HepG2 (cell line): Measurements from ENCODE around the gene ST6GALNAC6. TPM values are rescaled to one million over a fixed set of nuclear protein-coding genes. Genes with fewer than 3 reads are reported as not detected.

ENCODE experiments used
- AGO1 ChIP-seq: fragments of 200-400 bp; formaldehyde crosslinking; IDR thresholded peaks from 2 replicates; pipeline ENCODE4 v1.6.1; 2017; ENCODE audit warnings: mild to moderate bottlenecking, low read depth, low read length, moderate library complexity; ENCODE audit not compliant: poor library complexity, severe bottlenecking
- ATF7 ChIP-seq, 2 experiments: fragments of 450-650 bp in 1 of 2; sonication (generic) in 1 of 2; formaldehyde crosslinking in 1 of 2; IDR thresholded peaks; 2 replicates each; pipeline versions ENCODE4 v1.4.0 to v1.6.1; 2016 to 2020; ENCODE audit warnings: antibody characterized with exemption in 1 of 2, mild to moderate bottlenecking in 1 of 2, missing genetic modification reagents in 1 of 2
- MXI1 ChIP-seq: IDR thresholded peaks from 3 replicates; pipeline ENCODE4 v1.6.1; 2012; ENCODE audit warnings: low read depth, low read length, inconsistent platforms, borderline replicate concordance
- NR3C1 ChIP-seq: sonication (generic); formaldehyde crosslinking; IDR thresholded peaks from 2 replicates; pipeline ENCODE4 v1.4.0; 2020; ENCODE audit warnings: missing genetic modification reagents
- NRL ChIP-seq: sonication (generic); formaldehyde crosslinking; IDR thresholded peaks from 2 replicates; pipeline ENCODE4 v1.5.0; 2020; ENCODE audit warnings: missing genetic modification reagents, mild to moderate bottlenecking, moderate library complexity, borderline replicate concordance
- PLRG1 ChIP-seq: fragments of 450-650 bp; conservative IDR thresholded peaks from 2 replicates; pipeline ENCODE4 v1.6.1; 2016
- RFX3 ChIP-seq: IDR thresholded peaks from 2 replicates; pipeline ENCODE4 v1.6.1; 2016; ENCODE audit warnings: missing biosample characterization, missing genetic modification reagents
- SAFB2 ChIP-seq: sonication (generic); formaldehyde crosslinking; IDR thresholded peaks from 2 replicates; pipeline ENCODE4 v1.5.1; 2020; ENCODE audit warnings: missing genetic modification reagents, low read depth, mild to moderate bottlenecking, borderline replicate concordance
- SOX6 ChIP-seq, 2 experiments: fragments of 450-650 bp in 1 of 2; sonication (generic) in 1 of 2; formaldehyde crosslinking in 1 of 2; IDR thresholded peaks; 2 replicates each; pipeline versions ENCODE4 v1.4.0 to v1.6.1; 2017 to 2020; ENCODE audit warnings: antibody characterized with exemption in 1 of 2, mild to moderate bottlenecking in 1 of 2, missing genetic modification reagents in 1 of 2
- TSC22D2 ChIP-seq: sonication (generic); formaldehyde crosslinking; IDR thresholded peaks from 2 replicates; pipeline ENCODE4 v1.5.1; 2020; ENCODE audit warnings: missing genetic modification reagents, mild to moderate bottlenecking, borderline replicate concordance
- YY1 ChIP-seq: IDR thresholded peaks from 2 replicates; pipeline ENCODE4 v1.6.1; 2011; ENCODE audit warnings: low read length, low read depth, moderate library complexity, mild to moderate bottlenecking; ENCODE audit not compliant: insufficient read depth, insufficient replicate concordance
- ZEB1 ChIP-seq: IDR thresholded peaks from 2 replicates; pipeline ENCODE4 v1.6.1; 2012; ENCODE audit warnings: mild to moderate bottlenecking, low read depth, inconsistent platforms; ENCODE audit not compliant: insufficient replicate concordance
- ZIK1 ChIP-seq: sonication (generic); formaldehyde crosslinking; IDR thresholded peaks from 2 replicates; pipeline ENCODE4 v1.5.0; 2020; ENCODE audit warnings: mild to moderate bottlenecking, low read depth, missing genetic modification reagents, borderline replicate concordance
- ZNF225 ChIP-seq: sonication (generic); formaldehyde crosslinking; IDR thresholded peaks from 2 replicates; pipeline ENCODE4 v1.4.0; 2020; ENCODE audit warnings: mild to moderate bottlenecking, missing genetic modification reagents
- ZNF331 ChIP-seq: sonication (generic); formaldehyde crosslinking; IDR thresholded peaks from 2 replicates; pipeline ENCODE4 v1.4.0; 2020; ENCODE audit warnings: missing genetic modification reagents
- ZNF777 ChIP-seq: sonication (generic); formaldehyde crosslinking; IDR thresholded peaks from 2 replicates; pipeline ENCODE4 v1.4.0; 2020; ENCODE audit warnings: missing genetic modification reagents
- ZSCAN25 ChIP-seq: sonication (generic); formaldehyde crosslinking; IDR thresholded peaks from 2 replicates; pipeline ENCODE4 v1.8.0; 2022; ENCODE audit warnings: mild to moderate bottlenecking, missing genetic modification reagents
- polyA plus RNA-seq, 8 experiments: library from polyadenylated mRNA; depleted of rRNA in 3 of 8; stranded (reverse) in 7 of 8; unstranded in 1 of 8; fragments of >200 nt; fragmentation: Illumina TruSeq in 4 of 8; extraction: Trizol in 4 of 8; gene quantifications; 2 replicates each; pipeline versions ENCODE4 v1.2.1 to v1.2.3, GENCODE V29; 2011 to 2016; ENCODE audit warnings: low read depth in 4 of 8, missing spikeins in 1 of 8, mixed read lengths in 1 of 8; ENCODE audit not compliant: insufficient read depth in 1 of 8
- total RNA-seq, 5 experiments: library from RNA; depleted of rRNA; stranded (reverse); fragments of >200 nt; fragmentation: Illumina TruSeq; extraction: Trizol; gene quantifications; 2 replicates each; pipeline ENCODE4 v1.2.3, GENCODE V29; 2016; ENCODE audit warnings: low read depth in 1 of 5
- TF ChIP-seq, protein P1 (sequence below): sonication (generic); formaldehyde crosslinking; IDR thresholded peaks from 2 replicates; pipeline ENCODE4 v1.8.0; 2022; ENCODE audit warnings: mild to moderate bottlenecking, missing genetic modification reagents; ENCODE audit not compliant: insufficient replicate concordance
- TF ChIP-seq, protein P2 (sequence below): IDR thresholded peaks from 2 replicates; pipeline ENCODE4 v1.6.1; 2018; ENCODE audit warnings: missing genetic modification reagents
- TF ChIP-seq, protein P3 (sequence below): sonication (generic); formaldehyde crosslinking; IDR thresholded peaks from 2 replicates; pipeline ENCODE4 v1.5.0; 2020; ENCODE audit warnings: missing genetic modification reagents
- TF ChIP-seq, protein P4 (sequence below): sonication (generic); formaldehyde crosslinking; IDR thresholded peaks from 2 replicates; pipeline ENCODE4 v1.5.1; 2020; ENCODE audit warnings: mild to moderate bottlenecking, missing genetic modification reagents, borderline replicate concordance

The ST6GALNAC6 gene
- total and polyA plus RNA-seq, 2 of the 13 experiments (the other 11 are each of a cell fraction or from before 2014, with no cell fraction given), result 18.5 to 65.4 TPM

DNA sequence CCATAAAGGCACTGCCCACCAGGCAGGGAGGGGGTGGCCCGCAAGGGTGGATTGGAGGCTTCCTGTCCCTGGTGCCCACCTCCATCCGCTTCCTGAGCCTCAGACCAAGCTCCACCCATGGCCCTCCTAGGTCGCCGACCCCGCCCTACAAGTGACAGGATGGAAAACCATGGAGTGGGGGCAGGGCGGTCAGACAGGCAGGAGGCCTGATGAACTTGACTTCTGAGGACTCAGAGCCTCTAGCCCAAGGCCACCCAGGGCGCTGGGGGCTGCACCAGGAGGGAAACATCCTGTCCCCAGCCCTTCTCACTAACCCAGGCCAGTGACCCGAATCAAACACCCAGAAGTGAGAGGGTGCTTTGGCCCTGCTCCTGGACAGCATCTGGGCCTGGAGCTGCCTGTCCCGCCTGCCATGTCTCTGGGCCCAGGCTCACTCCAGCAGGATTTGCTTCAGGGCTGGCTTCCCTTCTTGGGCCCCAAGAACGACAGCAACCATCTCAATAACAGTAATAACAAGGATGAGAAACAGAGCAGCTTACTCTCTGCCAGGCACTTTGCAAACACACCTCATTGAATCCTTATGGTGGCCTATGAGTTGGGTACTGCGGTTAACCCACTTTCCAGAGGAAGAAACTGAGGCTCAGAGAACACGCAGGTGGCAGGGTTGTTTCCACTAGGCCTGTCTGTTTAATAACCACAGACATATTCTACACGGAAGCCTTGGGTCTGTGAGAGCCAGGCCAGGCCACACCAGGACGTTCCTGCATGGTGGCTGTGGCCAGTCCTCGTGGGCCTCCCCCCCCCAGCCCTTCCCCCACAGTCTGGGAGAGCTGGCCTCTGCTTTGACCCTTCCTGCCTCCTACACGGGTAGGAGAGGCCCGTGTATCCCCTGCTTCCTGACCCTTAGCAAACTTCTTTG lies 4.4 kb upstream of the ST6GALNAC6 start (continued):
- 0 out of 2 replicates have a peak, but pooled peaks have one; percentile 24 for TF ChIP-seq ZNF225
- TF ChIP-seq RFX3 (CRISPR knock-in tag), result no peak
- TF ChIP-seq, protein P1, sequence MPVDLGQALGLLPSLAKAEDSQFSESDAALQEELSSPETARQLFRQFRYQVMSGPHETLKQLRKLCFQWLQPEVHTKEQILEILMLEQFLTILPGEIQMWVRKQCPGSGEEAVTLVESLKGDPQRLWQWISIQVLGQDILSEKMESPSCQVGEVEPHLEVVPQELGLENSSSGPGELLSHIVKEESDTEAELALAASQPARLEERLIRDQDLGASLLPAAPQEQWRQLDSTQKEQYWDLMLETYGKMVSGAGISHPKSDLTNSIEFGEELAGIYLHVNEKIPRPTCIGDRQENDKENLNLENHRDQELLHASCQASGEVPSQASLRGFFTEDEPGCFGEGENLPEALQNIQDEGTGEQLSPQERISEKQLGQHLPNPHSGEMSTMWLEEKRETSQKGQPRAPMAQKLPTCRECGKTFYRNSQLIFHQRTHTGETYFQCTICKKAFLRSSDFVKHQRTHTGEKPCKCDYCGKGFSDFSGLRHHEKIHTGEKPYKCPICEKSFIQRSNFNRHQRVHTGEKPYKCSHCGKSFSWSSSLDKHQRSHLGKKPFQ (CRISPR knock-in tag), result no peak
- TF ChIP-seq, protein P2, sequence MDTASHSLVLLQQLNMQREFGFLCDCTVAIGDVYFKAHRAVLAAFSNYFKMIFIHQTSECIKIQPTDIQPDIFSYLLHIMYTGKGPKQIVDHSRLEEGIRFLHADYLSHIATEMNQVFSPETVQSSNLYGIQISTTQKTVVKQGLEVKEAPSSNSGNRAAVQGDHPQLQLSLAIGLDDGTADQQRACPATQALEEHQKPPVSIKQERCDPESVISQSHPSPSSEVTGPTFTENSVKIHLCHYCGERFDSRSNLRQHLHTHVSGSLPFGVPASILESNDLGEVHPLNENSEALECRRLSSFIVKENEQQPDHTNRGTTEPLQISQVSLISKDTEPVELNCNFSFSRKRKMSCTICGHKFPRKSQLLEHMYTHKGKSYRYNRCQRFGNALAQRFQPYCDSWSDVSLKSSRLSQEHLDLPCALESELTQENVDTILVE (CRISPR knock-in tag), result peak; percentile 53; the same call in 1 of the 2 replicates
- TF ChIP-seq YY1, result peak; percentile 12
- TF ChIP-seq, protein P3, sequence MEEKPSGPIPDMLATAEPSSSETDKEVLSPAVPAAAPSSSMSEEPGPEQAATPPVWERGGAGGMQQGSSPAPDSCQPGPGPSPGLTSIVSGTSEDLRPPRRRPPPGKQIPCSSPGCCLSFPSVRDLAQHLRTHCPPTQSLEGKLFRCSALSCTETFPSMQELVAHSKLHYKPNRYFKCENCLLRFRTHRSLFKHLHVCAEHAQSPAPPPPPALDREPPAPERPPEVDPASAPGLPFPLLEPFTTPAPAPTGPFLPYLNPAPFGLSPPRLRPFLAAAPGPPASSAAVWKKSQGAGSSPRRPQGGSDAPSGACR (CRISPR knock-in tag), result peak; percentile 72; the same call in 1 of the 2 replicates
- TF ChIP-seq SAFB2 (CRISPR knock-in tag), result peak; percentile 75; the same call in 1 of the 2 replicates
- TF ChIP-seq, protein P4, sequence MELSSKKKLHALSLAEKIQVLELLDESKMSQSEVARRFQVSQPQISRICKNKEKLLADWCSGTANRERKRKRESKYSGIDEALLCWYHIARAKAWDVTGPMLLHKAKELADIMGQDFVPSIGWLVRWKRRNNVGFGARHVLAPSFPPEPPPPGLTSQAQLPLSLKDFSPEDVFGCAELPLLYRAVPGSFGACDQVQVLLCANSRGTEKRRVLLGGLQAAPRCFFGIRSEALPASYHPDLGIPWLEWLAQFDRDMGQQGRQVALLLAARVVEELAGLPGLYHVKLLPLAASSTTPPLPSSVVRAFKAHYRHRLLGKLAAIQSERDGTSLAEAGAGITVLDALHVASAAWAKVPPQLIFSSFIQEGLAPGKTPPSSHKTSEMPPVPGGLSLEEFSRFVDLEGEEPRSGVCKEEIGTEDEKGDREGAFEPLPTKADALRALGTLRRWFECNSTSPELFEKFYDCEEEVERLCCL, result 0 out of 2 replicates have a peak, but pooled peaks have one; percentile 9
- TF ChIP-seq ATF7 (IDR thresholded peaks at IDR 0.05), result no peak
- TF ChIP-seq ATF7 (CRISPR knock-in tag; IDR thresholded peaks at IDR 0.05), result peak; percentile 64; the same call in 1 of the 2 replicates
- TF ChIP-seq ZNF777, result 0 out of 2 replicates have a peak, but pooled peaks have one; percentile 36
- no peak for TF ChIP-seq NR3C1
- TF ChIP-seq ZSCAN25 (CRISPR knock-in tag), result no peak; the same call in 1 of the 2 replicates
- TF ChIP-seq NRL (CRISPR knock-in tag), result peak; percentile 66
- no peak for TF ChIP-seq AGO1
- no peak for TF ChIP-seq SOX6 (IDR thresholded peaks at IDR 0.05)
- TF ChIP-seq SOX6 (CRISPR knock-in tag; IDR thresholded peaks at IDR 0.05), result peak; percentile 74
- TF ChIP-seq ZEB1, result peak; percentile 17
- TF ChIP-seq ZIK1 (CRISPR knock-in tag), result 0 out of 2 replicates have a peak, but pooled peaks have one; percentile 40
- no peak; the same call in 1 of the 2 replicates for TF ChIP-seq TSC22D2 (CRISPR knock-in tag)
- TF ChIP-seq ZNF331 (CRISPR knock-in tag), result peak; percentile 77
- peak; percentile 62; the same call in 1 of the 3 replicates for TF ChIP-seq MXI1
- no peak for TF ChIP-seq PLRG1
